Activated CD4-positive, alpha-beta memory T cell treated with anti-CD3 and anti-CD28 coated beads for 36 hours (primary cell): ENCODE measurements around the gene EVC. TPM values are rescaled to one million over a fixed set of nuclear protein-coding genes. Genes with fewer than 3 reads are reported as not detected.

Source experiments
- CTCF ChIA-PET: fragments of 350-600 bp; sonication (Branson Sonifier 250); formaldehyde crosslinking; loops from one replicate; lab custom pipeline; 2021; ENCODE audit warnings: antibody characterized with exemption, inconsistent platforms; lab: Charles Lee
- POLR2A ChIA-PET: fragments of 350-600 bp; sonication (Branson Sonifier 250); formaldehyde crosslinking; loops from one replicate; lab custom pipeline; 2021; ENCODE audit warnings: antibody characterized with exemption; lab: Charles Lee
- DNase-seq: peaks from one replicate; pipeline ENCODE4 v3.0.0-alpha.2; 2020
- H3K27ac Mint-ChIP-seq: one replicate; pipeline ENCODE4 v1.8.0; 2021; ENCODE audit warnings: mixed read lengths
- H3K27me3 Mint-ChIP-seq: one replicate; pipeline ENCODE4 v1.8.0; 2021; ENCODE audit warnings: mixed read lengths
- H3K36me3 Mint-ChIP-seq: one replicate; pipeline ENCODE4 v1.8.0; 2021; ENCODE audit warnings: mixed read lengths
- H3K4me1 Mint-ChIP-seq: one replicate; pipeline ENCODE4 v1.8.0; 2021; ENCODE audit warnings: low read depth, mixed read lengths
- H3K4me3 Mint-ChIP-seq: one replicate; pipeline ENCODE4 v1.8.0; 2021; ENCODE audit warnings: mild to moderate bottlenecking, mixed read lengths
- H3K9me3 Mint-ChIP-seq: one replicate; pipeline ENCODE4 v1.8.0; 2021; ENCODE audit warnings: mixed read lengths
- intact Hi-C: fragments of 100-400 bp; cut with micrococcal nuclease; formaldehyde crosslinking; loops from one replicate; pipeline ENCODE4 v1.15.1; 2023
- total RNA-seq, 2 experiments: library from RNA; stranded (reverse); gene quantifications; one replicate each; pipeline ENCODE4 v1.2.3, GENCODE V29; 2021

The EVC gene
- total RNA-seq, 2 experiments from 2014 or later: 1.7 to 3.1 TPM

- Mint-ChIP-seq H3K4me1 (no peaks in the 10 kb centered on the region), H3K27me3 (no peaks in the 10 kb centered on the region), H3K27ac (no peak overlapping the region), H3K9me3 (peaks cover 3% of the 10 kb centered on the region), H3K4me3 (no peak overlapping the region), H3K36me3 (no peaks in the 10 kb centered on the region)
- CTCF ChIA-PET: no interaction called here
- no peak for DNase-seq
- POLR2A ChIA-PET: no interaction called here
- intact Hi-C loops: no loop called here
These were observed 103.4 kb downstream of the EVC start for GRCh38 chr4:5814421-5814820.

- Mint-ChIP-seq H3K4me1 (no peaks in the 10 kb centered on the region), H3K36me3 (no peaks in the 10 kb centered on the region), H3K4me3 (no peak overlapping the region), H3K27me3 (no peaks in the 10 kb centered on the region), H3K9me3 (peaks cover 3% of the 10 kb centered on the region), H3K27ac (no peak overlapping the region)
- ChIA-PET CTCF (no interaction called here), POLR2A (no interaction called here)
- intact Hi-C loops: no loop called here
- DNase-seq: no peak
These were observed 104.6 kb downstream of the EVC start for GRCh38 chr4:5815641-5816040.

- H3K27me3 Mint-ChIP-seq: no peaks in the 10 kb centered on the region
- intact Hi-C loops: no loop called here
- ChIA-PET POLR2A (no interaction called here), CTCF (no interaction called here)
- no peaks in the 10 kb centered on the region for H3K4me1 Mint-ChIP-seq
- H3K4me3 Mint-ChIP-seq: no peak overlapping the region
- H3K9me3 Mint-ChIP-seq: no peaks in the 10 kb centered on the region
- H3K36me3 Mint-ChIP-seq: no peaks in the 10 kb centered on the region
- DNase-seq: no peak
- no peak overlapping the region for H3K27ac Mint-ChIP-seq
These were observed 105.1 kb downstream of the EVC start for GRCh38 chr4:5816101-5816500.

- no peaks in the 10 kb centered on the region for H3K9me3 Mint-ChIP-seq
- no peak for DNase-seq
- H3K4me3 Mint-ChIP-seq: no peak overlapping the region
- ChIA-PET POLR2A (no interaction called here), CTCF (no interaction called here)
- H3K4me1 Mint-ChIP-seq: no peaks in the 10 kb centered on the region
- H3K36me3 Mint-ChIP-seq: no peaks in the 10 kb centered on the region
- intact Hi-C loops: no loop called here
- H3K27me3 Mint-ChIP-seq: no peaks in the 10 kb centered on the region
- H3K27ac Mint-ChIP-seq: no peak overlapping the region
These were observed 105.9 kb downstream of the EVC start for GRCh38 chr4:5816851-5817375.

GRCh38 chr4:5821665-5822358, 110.8 kb downstream of the EVC start:
- H3K4me1 Mint-ChIP-seq: peaks cover 11% of the 10 kb centered on the region
- no peak overlapping the region for H3K27ac Mint-ChIP-seq
- H3K4me3 Mint-ChIP-seq: no peak overlapping the region
- POLR2A ChIA-PET: no interaction called here
- H3K27me3 Mint-ChIP-seq: no peaks in the 10 kb centered on the region
- DNase-seq: peak; percentile 17
- H3K36me3 Mint-ChIP-seq: no peaks in the 10 kb centered on the region
- CTCF ChIA-PET: interaction anchor here (0.6 to 1.8 kb wide), 4 partner anchors 9 to 623 kb away, joined by 3 to 7 read pairs (median 4); no protein-coding TSS in a partner anchor
- intact Hi-C loops: no loop called here
- no peaks in the 10 kb centered on the region for H3K9me3 Mint-ChIP-seq

- CTCF ChIA-PET: interaction anchor here (0.7 to 1.5 kb wide), 3 partner anchors 10 to 118 kb away, joined by 3 to 7 read pairs (median 3); no protein-coding TSS in a partner anchor
- no peaks in the 10 kb centered on the region for H3K9me3 Mint-ChIP-seq
- peaks cover 11% of the 10 kb centered on the region for H3K4me1 Mint-ChIP-seq
- no peak for DNase-seq
- H3K36me3 Mint-ChIP-seq: no peaks in the 10 kb centered on the region
- H3K27ac Mint-ChIP-seq: no peak overlapping the region
- no peaks in the 10 kb centered on the region for H3K27me3 Mint-ChIP-seq
- intact Hi-C loops: no loop called here
- POLR2A ChIA-PET: no interaction called here
- H3K4me3 Mint-ChIP-seq: no peak overlapping the region
These were observed 111.6 kb downstream of the EVC start for GRCh38 chr4:5822619-5823018.

GRCh38 chr4:5823542-5824211, 112.7 kb downstream of the EVC start:
- Mint-ChIP-seq H3K27me3 (no peaks in the 10 kb centered on the region), H3K36me3 (no peaks in the 10 kb centered on the region), H3K9me3 (no peaks in the 10 kb centered on the region), H3K27ac (no peak overlapping the region), H3K4me1 (peaks cover 11% of the 10 kb centered on the region), H3K4me3 (no peak overlapping the region)
- intact Hi-C loops: no loop called here
- ChIA-PET CTCF (interaction anchor here (0.6 to 1.5 kb wide), 3 partner anchors 11 to 833 kb away, joined by 3 to 7 read pairs (median 3); no protein-coding TSS in a partner anchor), POLR2A (no interaction called here)
- peak; percentile 32 for DNase-seq

GRCh38 chr4:5824227-5824626, 113.2 kb downstream of the EVC start:
- no peak for DNase-seq
- Mint-ChIP-seq H3K36me3 (no peaks in the 10 kb centered on the region), H3K4me3 (no peak overlapping the region), H3K27ac (no peak overlapping the region), H3K27me3 (no peaks in the 10 kb centered on the region), H3K4me1 (peaks cover 11% of the 10 kb centered on the region), H3K9me3 (no peaks in the 10 kb centered on the region)
- CTCF ChIA-PET: interaction anchor here (0.6 kb wide), 1 partner anchor 833 kb away, joined by 3 read pairs; no protein-coding TSS in a partner anchor
- intact Hi-C loops: no loop called here
- POLR2A ChIA-PET: no interaction called here

GRCh38 chr4:5824635-5825034, 113.6 kb downstream of the EVC start:
- peak; percentile 21 for DNase-seq
- H3K36me3 Mint-ChIP-seq: no peaks in the 10 kb centered on the region
- no peaks in the 10 kb centered on the region for H3K9me3 Mint-ChIP-seq
- POLR2A ChIA-PET: no interaction called here
- CTCF ChIA-PET: no interaction called here
- H3K27me3 Mint-ChIP-seq: no peaks in the 10 kb centered on the region
- H3K27ac Mint-ChIP-seq: no peak overlapping the region
- H3K4me1 Mint-ChIP-seq: peaks cover 11% of the 10 kb centered on the region
- intact Hi-C loops: no loop called here
- no peak overlapping the region for H3K4me3 Mint-ChIP-seq

- Mint-ChIP-seq H3K4me1 (peaks cover 11% of the 10 kb centered on the region), H3K36me3 (no peaks in the 10 kb centered on the region), H3K27me3 (no peaks in the 10 kb centered on the region), H3K4me3 (no peak overlapping the region), H3K27ac (no peak overlapping the region), H3K9me3 (no peaks in the 10 kb centered on the region)
- no peak for DNase-seq
- ChIA-PET CTCF (no interaction called here), POLR2A (no interaction called here)
- intact Hi-C loops: no loop called here
These were observed 114.5 kb downstream of the EVC start for GRCh38 chr4:5825321-5826041.

- no peak overlapping the region for H3K27ac Mint-ChIP-seq
- ChIA-PET CTCF (no interaction called here), POLR2A (no interaction called here)
- no peak for DNase-seq
- no peaks in the 10 kb centered on the region for H3K36me3 Mint-ChIP-seq
- intact Hi-C loops: no loop called here
- H3K27me3 Mint-ChIP-seq: no peaks in the 10 kb centered on the region
- H3K4me1 Mint-ChIP-seq: peaks cover 11% of the 10 kb centered on the region
- H3K4me3 Mint-ChIP-seq: no peak overlapping the region
- no peaks in the 10 kb centered on the region for H3K9me3 Mint-ChIP-seq
These were observed 115.6 kb downstream of the EVC start for GRCh38 chr4:5826437-5827107.
